ENCODE results near the gene KIAA2012. TPM values are rescaled to one million over a fixed set of nuclear protein-coding genes. Genes with fewer than 3 reads are reported as not detected.
A peak's percentile ranks its signal among the peaks of the same experiment; 100 is the strongest.

The KIAA2012 gene
- total RNA-seq, 1 donor from 2014 or later = 1.3 TPM

- peaks cover 47% of the 10 kb centered on the region for H3K4me1 Mint-ChIP-seq (ENCODE audit: unreplicated experiment)
- peak overlapping the region; percentile 54 for H3K4me3 Mint-ChIP-seq
- no peak for DNase-seq (ENCODE audit: extremely low spot score, unreplicated experiment)
- no peaks in the 10 kb centered on the region for H3K9me3 Mint-ChIP-seq
- no peaks in the 10 kb centered on the region for H3K36me3 Mint-ChIP-seq
- no peak for TF ChIP-seq CTCF (conservative IDR thresholded peaks at IDR 0.05)
- no peaks in the 10 kb centered on the region for H3K27me3 Mint-ChIP-seq
- peak overlapping the region; percentile 63 for H3K27ac Mint-ChIP-seq
Measured at GRCh38 chr2:202140522-202141252, 67.6 kb downstream of the KIAA2012 start.

DNA sequence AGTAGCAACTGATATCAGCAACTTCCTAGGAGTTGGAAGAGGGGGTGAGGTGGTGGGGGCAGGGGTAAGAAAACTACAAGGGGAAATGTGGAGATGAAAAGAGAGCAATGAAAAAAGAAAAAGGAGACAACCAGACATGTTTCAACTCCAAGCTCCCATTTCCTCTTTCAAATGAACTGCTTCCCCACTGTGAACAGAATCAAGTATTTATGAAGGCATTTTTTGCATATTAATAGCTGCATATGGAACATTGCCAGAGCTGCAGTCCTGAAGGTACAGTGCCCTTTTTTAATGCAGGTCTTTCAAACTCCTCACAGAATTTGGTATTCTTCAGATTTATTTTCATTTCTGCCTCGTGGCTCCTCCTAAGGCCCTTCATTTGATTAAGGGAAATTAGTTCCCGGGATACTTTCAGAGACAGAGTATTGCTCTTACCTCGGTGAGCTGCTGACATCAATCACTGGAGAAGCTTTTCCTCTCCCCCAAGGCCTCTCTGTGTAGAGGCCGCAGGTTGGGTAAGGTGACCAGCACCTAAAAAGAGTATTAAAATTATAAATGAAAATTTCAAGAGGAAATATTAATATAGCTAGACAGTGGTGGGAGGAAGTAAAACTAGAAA is 68.4 kb downstream of the KIAA2012 start:
- H3K9me3 Mint-ChIP-seq = no peaks in the 10 kb centered on the region
- peak overlapping the region; percentile 54 for H3K4me3 Mint-ChIP-seq
- no peaks in the 10 kb centered on the region for H3K27me3 Mint-ChIP-seq
- TF ChIP-seq CTCF (conservative IDR thresholded peaks at IDR 0.05) = no peak
- peaks cover 43% of the 10 kb centered on the region for H3K4me1 Mint-ChIP-seq (ENCODE audit: unreplicated experiment)
- DNase-seq (ENCODE audit: extremely low spot score, unreplicated experiment) = no peak
- peak overlapping the region; percentile 63 for H3K27ac Mint-ChIP-seq
- H3K36me3 Mint-ChIP-seq = no peaks in the 10 kb centered on the region

- H3K9me3 Mint-ChIP-seq = no peaks in the 10 kb centered on the region
- TF ChIP-seq CTCF (conservative IDR thresholded peaks at IDR 0.05) = no peak
- no peak for DNase-seq (ENCODE audit: extremely low spot score, unreplicated experiment)
- H3K36me3 Mint-ChIP-seq = no peaks in the 10 kb centered on the region
- no peaks in the 10 kb centered on the region for H3K27me3 Mint-ChIP-seq
- H3K4me1 Mint-ChIP-seq (ENCODE audit: unreplicated experiment) = peaks cover 52% of the 10 kb centered on the region
- H3K4me3 Mint-ChIP-seq = no peak overlapping the region
- H3K27ac Mint-ChIP-seq = no peak overlapping the region
Measured at GRCh38 chr2:202142540-202142939, 69.5 kb downstream of the KIAA2012 start.

- H3K9me3 Mint-ChIP-seq = no peaks in the 10 kb centered on the region
- DNase-seq (ENCODE audit: extremely low spot score, unreplicated experiment) = no peak
- no peak for TF ChIP-seq CTCF (conservative IDR thresholded peaks at IDR 0.05)
- peaks cover 47% of the 10 kb centered on the region for H3K4me1 Mint-ChIP-seq (ENCODE audit: unreplicated experiment)
- no peak overlapping the region for H3K4me3 Mint-ChIP-seq
- peaks cover 9% of the 10 kb centered on the region for H3K27me3 Mint-ChIP-seq
- H3K27ac Mint-ChIP-seq = no peak overlapping the region
- H3K36me3 Mint-ChIP-seq = no peaks in the 10 kb centered on the region
Measured at GRCh38 chr2:202147775-202148174, 74.7 kb downstream of the KIAA2012 start.

DNA sequence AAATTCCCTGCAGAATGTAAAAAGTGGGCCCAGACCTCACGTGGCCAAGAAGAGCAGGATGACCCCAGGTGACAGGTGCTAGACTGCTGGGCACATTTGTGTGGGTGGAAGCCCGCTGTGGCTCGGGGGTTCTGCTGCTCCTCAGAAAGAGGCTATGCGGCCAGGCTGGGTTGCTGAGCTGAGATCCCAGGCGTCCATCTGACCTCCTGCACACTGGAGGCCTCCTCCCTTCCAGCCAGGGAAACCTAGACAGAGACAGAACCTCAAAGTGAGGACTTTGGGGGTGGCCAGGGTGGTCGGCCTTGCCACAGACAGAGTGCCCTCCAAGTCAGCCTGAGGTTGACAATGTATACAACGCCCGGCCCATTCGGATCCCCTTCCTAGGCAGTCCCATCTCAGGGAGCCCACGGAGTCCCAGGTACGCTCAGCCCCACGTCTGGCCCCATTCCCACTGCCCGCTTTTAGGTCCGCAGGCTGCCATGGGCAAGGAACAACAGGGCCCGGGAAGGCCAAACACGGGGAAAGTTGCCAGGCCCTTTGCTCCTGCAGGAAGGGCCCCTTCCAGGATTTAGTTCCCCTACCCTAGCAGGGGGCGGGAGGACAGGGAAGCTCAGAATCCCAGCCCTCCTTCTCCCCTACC is 75.6 kb downstream of the KIAA2012 start:
- Mint-ChIP-seq H3K4me1 (ENCODE audit: unreplicated experiment) (peaks cover 49% of the 10 kb centered on the region), H3K4me3 (no peak overlapping the region), H3K36me3 (no peaks in the 10 kb centered on the region), H3K27ac (no peak overlapping the region), H3K9me3 (no peaks in the 10 kb centered on the region), H3K27me3 (peaks cover 9% of the 10 kb centered on the region)
- DNase-seq (ENCODE audit: extremely low spot score, unreplicated experiment) = no peak
- TF ChIP-seq CTCF (conservative IDR thresholded peaks at IDR 0.05) = no peak
